HEK293 (cell line): ENCODE results near the gene DENND6B.
A peak's percentile ranks its signal among the peaks of the same experiment; 100 is the strongest.

ENCODE experiments used
- CTCF ChIA-PET: fragments of 350-600 bp; formaldehyde crosslinking; extraction: SDS; loops from one replicate; lab custom pipeline; 2021; ENCODE audit warnings: antibody characterized with exemption; lab: Yijun Ruan, JAX
- POLR2A ChIA-PET: fragments of 300-600 bp; formaldehyde crosslinking; extraction: SDS; loops from one replicate; lab custom pipeline; 2020; ENCODE audit warnings: antibody characterized with exemption, inconsistent platforms; lab: Yijun Ruan, JAX
- H3K27ac ChIP-seq: fragments of 200-500 bp; sonication (Bioruptor generic); 2 replicates; pipeline ENCODE4 v1.5.1; 2014; ENCODE audit warnings: low read depth, low read length, control low read depth, inconsistent platforms; ENCODE audit errors: extremely low read depth
- H3K36me3 ChIP-seq, 2 experiments: fragments of 200-500 bp in 1 of 2; sonication (Bioruptor generic) in 1 of 2; 1 replicate in 1 of 2; 2 replicates in 1 of 2; pipeline ENCODE4 v1.5.1; 2014 to 2017; ENCODE audit warnings: inconsistent platforms in 2 of 2, low read length in 2 of 2; ENCODE audit not compliant: control insufficient read depth in 2 of 2, insufficient read depth in 1 of 2
- H3K4me1 ChIP-seq: fragments of 200-500 bp; sonication (Bioruptor generic); 2 replicates; pipeline ENCODE4 v1.5.1; 2014; ENCODE audit warnings: mild to moderate bottlenecking, low read length, inconsistent platforms; ENCODE audit not compliant: control insufficient read depth, insufficient read depth
- H3K4me3 ChIP-seq: 2 replicates; pipeline ENCODE4 v1.5.1; 2011; ENCODE audit warnings: low read depth, mild to moderate bottlenecking, control low read depth, low read length, moderate library complexity
- H3K9me3 ChIP-seq: fragments of 200-500 bp; sonication (Bioruptor generic); 2 replicates; pipeline ENCODE4 v1.5.1; 2014; ENCODE audit warnings: low read depth, low read length, inconsistent platforms; ENCODE audit not compliant: control insufficient read depth, insufficient read depth
- BCL11B ChIP-seq: fragments of 450-650 bp; formaldehyde crosslinking; IDR thresholded peaks from 2 replicates; pipeline ENCODE4 v1.5.1; 2016; ENCODE audit warnings: low read depth, missing biosample characterization, missing genetic modification characterization
- GLIS1 ChIP-seq: fragments of 450-650 bp; formaldehyde crosslinking; IDR thresholded peaks from 2 replicates; pipeline ENCODE4 v1.5.1; 2016; ENCODE audit warnings: missing biosample characterization, missing genetic modification characterization
- GLIS2 ChIP-seq: fragments of 450-650 bp; formaldehyde crosslinking; IDR thresholded peaks from 2 replicates; pipeline ENCODE4 v1.5.1; 2016; ENCODE audit warnings: missing biosample characterization, missing genetic modification characterization
- MEIS1 ChIP-seq: sonication (generic); formaldehyde crosslinking; IDR thresholded peaks from 2 replicates; pipeline ENCODE4 v1.8.1; 2022; ENCODE audit warnings: missing genetic modification reagents, mild to moderate bottlenecking, borderline replicate concordance
- WT1 ChIP-seq: fragments of 450-650 bp; formaldehyde crosslinking; IDR thresholded peaks from 2 replicates; pipeline ENCODE4 v1.5.1; 2016; ENCODE audit warnings: missing biosample characterization, missing genetic modification characterization
- YY1 ChIP-seq: fragments of 450-650 bp; formaldehyde crosslinking; IDR thresholded peaks from 2 replicates; pipeline ENCODE4 v1.5.1; 2018; ENCODE audit warnings: missing biosample characterization, missing genetic modification characterization
- ZBTB20 ChIP-seq: fragments of 450-650 bp; formaldehyde crosslinking; IDR thresholded peaks from 2 replicates; pipeline ENCODE4 v1.5.1; 2016; ENCODE audit warnings: missing biosample characterization, missing genetic modification characterization
- ZBTB7A ChIP-seq: fragments of 450-650 bp; formaldehyde crosslinking; IDR thresholded peaks from 2 replicates; pipeline ENCODE4 v1.5.1; 2016; ENCODE audit warnings: low read depth, missing biosample characterization, missing genetic modification characterization
- ZIC2 ChIP-seq: fragments of 450-650 bp; formaldehyde crosslinking; IDR thresholded peaks from 2 replicates; pipeline ENCODE4 v1.5.1; 2016; ENCODE audit warnings: missing biosample characterization, missing genetic modification characterization
- ZNF132 ChIP-seq: fragments of 450-650 bp; formaldehyde crosslinking; IDR thresholded peaks from 2 replicates; pipeline ENCODE4 v1.5.1; 2017; ENCODE audit warnings: missing biosample characterization, missing genetic modification characterization, borderline replicate concordance
- ZNF174 ChIP-seq: fragments of 450-650 bp; formaldehyde crosslinking; IDR thresholded peaks from 2 replicates; pipeline ENCODE4 v1.5.0; 2017; ENCODE audit warnings: missing biosample characterization, mild to moderate bottlenecking, missing genetic modification characterization
- ZNF350 ChIP-seq: fragments of 450-650 bp; formaldehyde crosslinking; IDR thresholded peaks from 2 replicates; pipeline ENCODE4 v1.5.0; 2017; ENCODE audit warnings: missing biosample characterization, mild to moderate bottlenecking, missing genetic modification characterization
- ZNF391 ChIP-seq: fragments of 450-650 bp; formaldehyde crosslinking; IDR thresholded peaks from 2 replicates; pipeline ENCODE4 v1.5.1; 2016; ENCODE audit warnings: low read depth, missing biosample characterization, missing genetic modification characterization, borderline replicate concordance
- ZNF624 ChIP-seq: fragments of 450-650 bp; formaldehyde crosslinking; IDR thresholded peaks from 2 replicates; pipeline ENCODE4 v1.5.1; 2017; ENCODE audit warnings: missing biosample characterization, missing genetic modification characterization
- ZNF791 ChIP-seq: fragments of 450-650 bp; formaldehyde crosslinking; IDR thresholded peaks from 2 replicates; pipeline ENCODE4 v1.5.1; 2016; ENCODE audit warnings: missing biosample characterization, missing genetic modification characterization
- ZNF843 ChIP-seq: fragments of 450-650 bp; formaldehyde crosslinking; IDR thresholded peaks from 2 replicates; pipeline ENCODE4 v1.5.1; 2016; ENCODE audit warnings: missing biosample characterization, missing genetic modification characterization
- ZSCAN23 ChIP-seq: fragments of 450-650 bp; formaldehyde crosslinking; IDR thresholded peaks from 2 replicates; pipeline ENCODE4 v1.5.1; 2016; ENCODE audit warnings: missing biosample characterization, missing genetic modification characterization
- ZXDB ChIP-seq: fragments of 450-650 bp; formaldehyde crosslinking; IDR thresholded peaks from 2 replicates; pipeline ENCODE4 v1.5.1; 2016; ENCODE audit warnings: missing biosample characterization, missing genetic modification characterization
- TF ChIP-seq, protein P1 (sequence below): fragments of 450-650 bp; formaldehyde crosslinking; IDR thresholded peaks from 2 replicates; pipeline ENCODE4 v1.5.1; 2016; ENCODE audit warnings: missing biosample characterization, missing genetic modification characterization, borderline replicate concordance
- TF ChIP-seq, protein P2 (sequence below): fragments of 450-650 bp; formaldehyde crosslinking; IDR thresholded peaks from 2 replicates; pipeline ENCODE4 v1.5.1; 2016; ENCODE audit warnings: missing biosample characterization, missing genetic modification characterization
- TF ChIP-seq, protein P3 (sequence below): fragments of 450-650 bp; formaldehyde crosslinking; IDR thresholded peaks from 2 replicates; pipeline ENCODE4 v1.5.1; 2016; ENCODE audit warnings: missing biosample characterization, missing genetic modification characterization
- TF ChIP-seq, protein P4 (sequence below): fragments of 450-650 bp; formaldehyde crosslinking; conservative IDR thresholded peaks from 2 replicates; pipeline ENCODE4 v1.5.1; 2016; ENCODE audit warnings: low read depth, missing biosample characterization, missing genetic modification characterization

Gene DENND6B

DNA sequence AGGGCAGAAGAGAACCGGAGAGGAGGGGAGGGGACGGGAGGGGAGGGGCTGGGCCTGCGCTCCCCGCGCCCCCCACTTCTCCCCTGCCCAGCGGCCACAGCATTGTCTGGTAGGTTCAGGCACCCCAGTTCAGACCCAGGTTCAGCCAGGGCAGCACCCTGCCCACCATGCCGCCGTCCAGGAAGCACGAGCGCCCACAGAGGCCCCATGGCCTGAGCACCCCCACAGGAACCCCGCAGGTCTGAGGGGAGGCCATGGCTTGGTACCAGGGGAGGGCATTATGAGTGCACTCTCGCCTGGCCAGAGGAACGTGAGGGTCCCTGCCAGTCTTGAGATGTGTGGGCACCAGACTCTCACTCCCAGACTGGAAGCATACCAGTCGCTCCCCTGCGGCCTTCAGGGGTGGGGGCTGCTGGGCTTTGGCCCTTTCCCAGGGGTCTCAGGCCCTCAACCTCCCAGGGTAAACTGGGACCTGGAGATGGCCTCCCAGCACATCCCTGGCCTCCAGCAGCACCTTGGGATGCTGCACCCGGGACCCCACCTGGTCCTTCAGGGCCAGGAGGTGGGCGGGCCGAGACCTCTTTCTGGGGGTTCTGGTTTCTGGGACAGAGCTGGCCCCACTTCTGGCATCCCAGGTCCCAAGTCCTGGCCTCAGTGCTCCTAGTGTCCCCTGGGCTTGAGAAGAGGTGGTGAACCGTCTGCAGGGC lies 18.8 kb downstream of the DENND6B start (continued):
- TF ChIP-seq, protein P1, sequence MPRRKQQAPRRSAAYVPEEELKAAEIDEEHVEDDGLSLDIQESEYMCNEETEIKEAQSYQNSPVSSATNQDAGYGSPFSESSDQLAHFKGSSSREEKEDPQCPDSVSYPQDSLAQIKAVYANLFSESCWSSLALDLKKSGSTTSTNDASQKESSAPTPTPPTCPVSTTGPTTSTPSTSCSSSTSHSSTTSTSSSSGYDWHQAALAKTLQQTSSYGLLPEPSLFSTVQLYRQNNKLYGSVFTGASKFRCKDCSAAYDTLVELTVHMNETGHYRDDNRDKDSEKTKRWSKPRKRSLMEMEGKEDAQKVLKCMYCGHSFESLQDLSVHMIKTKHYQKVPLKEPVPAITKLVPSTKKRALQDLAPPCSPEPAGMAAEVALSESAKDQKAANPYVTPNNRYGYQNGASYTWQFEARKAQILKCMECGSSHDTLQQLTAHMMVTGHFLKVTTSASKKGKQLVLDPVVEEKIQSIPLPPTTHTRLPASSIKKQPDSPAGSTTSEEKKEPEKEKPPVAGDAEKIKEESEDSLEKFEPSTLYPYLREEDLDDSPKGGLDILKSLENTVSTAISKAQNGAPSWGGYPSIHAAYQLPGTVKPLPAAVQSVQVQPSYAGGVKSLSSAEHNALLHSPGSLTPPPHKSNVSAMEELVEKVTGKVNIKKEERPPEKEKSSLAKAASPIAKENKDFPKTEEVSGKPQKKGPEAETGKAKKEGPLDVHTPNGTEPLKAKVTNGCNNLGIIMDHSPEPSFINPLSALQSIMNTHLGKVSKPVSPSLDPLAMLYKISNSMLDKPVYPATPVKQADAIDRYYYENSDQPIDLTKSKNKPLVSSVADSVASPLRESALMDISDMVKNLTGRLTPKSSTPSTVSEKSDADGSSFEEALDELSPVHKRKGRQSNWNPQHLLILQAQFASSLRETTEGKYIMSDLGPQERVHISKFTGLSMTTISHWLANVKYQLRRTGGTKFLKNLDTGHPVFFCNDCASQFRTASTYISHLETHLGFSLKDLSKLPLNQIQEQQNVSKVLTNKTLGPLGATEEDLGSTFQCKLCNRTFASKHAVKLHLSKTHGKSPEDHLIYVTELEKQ (tag by site-specific recombination) = no peak
- TF ChIP-seq, protein P2, sequence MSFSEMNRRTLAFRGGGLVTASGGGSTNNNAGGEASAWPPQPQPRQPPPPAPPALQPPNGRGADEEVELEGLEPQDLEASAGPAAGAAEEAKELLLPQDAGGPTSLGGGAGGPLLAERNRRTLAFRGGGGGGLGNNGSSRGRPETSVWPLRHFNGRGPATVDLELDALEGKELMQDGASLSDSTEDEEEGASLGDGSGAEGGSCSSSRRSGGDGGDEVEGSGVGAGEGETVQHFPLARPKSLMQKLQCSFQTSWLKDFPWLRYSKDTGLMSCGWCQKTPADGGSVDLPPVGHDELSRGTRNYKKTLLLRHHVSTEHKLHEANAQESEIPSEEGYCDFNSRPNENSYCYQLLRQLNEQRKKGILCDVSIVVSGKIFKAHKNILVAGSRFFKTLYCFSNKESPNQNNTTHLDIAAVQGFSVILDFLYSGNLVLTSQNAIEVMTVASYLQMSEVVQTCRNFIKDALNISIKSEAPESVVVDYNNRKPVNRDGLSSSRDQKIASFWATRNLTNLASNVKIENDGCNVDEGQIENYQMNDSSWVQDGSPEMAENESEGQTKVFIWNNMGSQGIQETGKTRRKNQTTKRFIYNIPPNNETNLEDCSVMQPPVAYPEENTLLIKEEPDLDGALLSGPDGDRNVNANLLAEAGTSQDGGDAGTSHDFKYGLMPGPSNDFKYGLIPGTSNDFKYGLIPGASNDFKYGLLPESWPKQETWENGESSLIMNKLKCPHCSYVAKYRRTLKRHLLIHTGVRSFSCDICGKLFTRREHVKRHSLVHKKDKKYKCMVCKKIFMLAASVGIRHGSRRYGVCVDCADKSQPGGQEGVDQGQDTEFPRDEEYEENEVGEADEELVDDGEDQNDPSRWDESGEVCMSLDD = peak; percentile 84
- TF ChIP-seq GLIS1 (tag by site-specific recombination) = peak; percentile 11; the same call in 1 of the 2 replicates
- TF ChIP-seq ZSCAN23 (tag by site-specific recombination) = no peak
- TF ChIP-seq GLIS2 (tag by site-specific recombination) = peak; percentile 76
- no peak for TF ChIP-seq ZNF843 (tag by site-specific recombination)
- no peak for TF ChIP-seq ZNF174
- TF ChIP-seq, protein P3, sequence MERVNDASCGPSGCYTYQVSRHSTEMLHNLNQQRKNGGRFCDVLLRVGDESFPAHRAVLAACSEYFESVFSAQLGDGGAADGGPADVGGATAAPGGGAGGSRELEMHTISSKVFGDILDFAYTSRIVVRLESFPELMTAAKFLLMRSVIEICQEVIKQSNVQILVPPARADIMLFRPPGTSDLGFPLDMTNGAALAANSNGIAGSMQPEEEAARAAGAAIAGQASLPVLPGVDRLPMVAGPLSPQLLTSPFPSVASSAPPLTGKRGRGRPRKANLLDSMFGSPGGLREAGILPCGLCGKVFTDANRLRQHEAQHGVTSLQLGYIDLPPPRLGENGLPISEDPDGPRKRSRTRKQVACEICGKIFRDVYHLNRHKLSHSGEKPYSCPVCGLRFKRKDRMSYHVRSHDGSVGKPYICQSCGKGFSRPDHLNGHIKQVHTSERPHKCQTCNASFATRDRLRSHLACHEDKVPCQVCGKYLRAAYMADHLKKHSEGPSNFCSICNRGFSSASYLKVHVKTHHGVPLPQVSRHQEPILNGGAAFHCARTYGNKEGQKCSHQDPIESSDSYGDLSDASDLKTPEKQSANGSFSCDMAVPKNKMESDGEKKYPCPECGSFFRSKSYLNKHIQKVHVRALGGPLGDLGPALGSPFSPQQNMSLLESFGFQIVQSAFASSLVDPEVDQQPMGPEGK (tag by site-specific recombination) = peak; percentile 61
- TF ChIP-seq ZNF350 (tag by site-specific recombination) = no peak
- no peak for TF ChIP-seq ZNF391 (tag by site-specific recombination)
- 0 out of 2 replicates have a peak, but pooled peaks have one; percentile 26 for TF ChIP-seq WT1
- TF ChIP-seq ZNF624 (tag by site-specific recombination) = no peak
- TF ChIP-seq ZNF791 (tag by site-specific recombination) = no peak
- TF ChIP-seq ZNF132 (tag by site-specific recombination) = no peak

DNA sequence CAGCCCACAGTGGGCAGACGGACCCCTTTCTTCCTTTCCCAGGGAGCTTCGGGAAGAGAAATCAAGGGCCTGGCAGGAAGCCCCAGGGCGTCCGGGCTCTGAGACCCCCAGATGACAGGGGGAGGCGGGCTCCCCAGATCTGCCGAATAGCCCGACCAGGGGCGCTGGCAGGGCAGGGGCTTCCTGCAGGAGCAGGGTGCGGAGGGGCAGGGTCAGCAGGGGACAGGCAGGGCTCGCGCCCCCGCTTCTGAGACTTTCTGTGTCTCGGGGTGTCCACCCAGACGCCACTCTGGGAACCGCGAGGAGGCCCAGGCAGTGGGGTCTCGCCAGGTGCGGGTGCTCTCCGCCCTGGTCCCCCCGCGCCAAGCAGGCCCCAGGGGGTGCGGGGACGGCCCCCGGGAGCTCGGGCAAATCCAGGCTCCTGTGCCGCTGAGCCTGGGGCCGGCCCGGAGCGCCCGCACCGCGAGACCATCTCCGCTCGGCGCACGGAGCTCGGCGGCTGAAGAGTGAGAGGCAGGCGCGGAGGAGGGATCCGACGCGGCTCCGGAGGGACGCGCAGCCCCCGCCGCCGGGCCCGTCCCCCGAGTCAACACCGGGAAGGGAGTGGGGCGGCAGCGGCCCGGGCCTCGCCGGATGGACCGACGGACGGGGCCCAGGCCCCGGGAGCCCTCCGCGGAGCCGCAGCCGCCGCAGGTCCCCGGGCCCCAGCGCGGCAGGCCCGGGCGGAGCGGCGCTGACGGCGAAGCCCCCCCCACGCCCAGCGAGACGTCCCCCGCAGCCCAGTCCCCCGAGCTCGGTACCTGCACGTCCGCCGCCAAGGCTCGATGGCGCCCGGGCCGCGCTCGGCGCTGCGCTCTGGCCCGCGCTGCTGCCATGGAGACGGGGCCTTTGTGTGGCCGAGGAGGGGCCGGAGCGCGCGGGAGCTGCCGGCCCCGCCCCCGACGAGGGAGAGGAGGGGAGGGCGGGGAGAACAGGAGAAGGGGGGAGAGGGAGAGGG lies 19.8 kb downstream of the DENND6B start, which contains the start of gene PLXNB2:
Gene PLXNB2 (minus strand): TSS at position 894 of the 997 bp plus-strand sequence. CDS start 17,062 bp downstream, outside the sequence.
- peaks cover 21% of the 10 kb centered on the region for H3K4me1 ChIP-seq
- no peaks in the 10 kb centered on the region for H3K9me3 ChIP-seq
- ChIA-PET CTCF (interaction anchor here (0.6 to 2.5 kb wide), 9 partner anchors 10 to 67 kb away, joined by 3 to 18 read pairs (median 4); no protein-coding TSS in a partner anchor), POLR2A (interaction anchor here (0.6 to 4.7 kb wide), 24 partner anchors 9 to 345 kb away, joined by 3 to 37 read pairs (median 5); partner anchors contain the start of genes DENND6B, HDAC10, LMF2 and MAPK12)
- peaks cover 0 to 28% of the 10 kb centered on the region in 2 experiments; a peak in 1 of 3 replicates for H3K36me3 ChIP-seq
- peak within 1 kb of the TSS; percentile 89 for H3K4me3 ChIP-seq
- peak within 1 kb of the TSS; percentile 98 for H3K27ac ChIP-seq
- TF ChIP-seq, protein P4, sequence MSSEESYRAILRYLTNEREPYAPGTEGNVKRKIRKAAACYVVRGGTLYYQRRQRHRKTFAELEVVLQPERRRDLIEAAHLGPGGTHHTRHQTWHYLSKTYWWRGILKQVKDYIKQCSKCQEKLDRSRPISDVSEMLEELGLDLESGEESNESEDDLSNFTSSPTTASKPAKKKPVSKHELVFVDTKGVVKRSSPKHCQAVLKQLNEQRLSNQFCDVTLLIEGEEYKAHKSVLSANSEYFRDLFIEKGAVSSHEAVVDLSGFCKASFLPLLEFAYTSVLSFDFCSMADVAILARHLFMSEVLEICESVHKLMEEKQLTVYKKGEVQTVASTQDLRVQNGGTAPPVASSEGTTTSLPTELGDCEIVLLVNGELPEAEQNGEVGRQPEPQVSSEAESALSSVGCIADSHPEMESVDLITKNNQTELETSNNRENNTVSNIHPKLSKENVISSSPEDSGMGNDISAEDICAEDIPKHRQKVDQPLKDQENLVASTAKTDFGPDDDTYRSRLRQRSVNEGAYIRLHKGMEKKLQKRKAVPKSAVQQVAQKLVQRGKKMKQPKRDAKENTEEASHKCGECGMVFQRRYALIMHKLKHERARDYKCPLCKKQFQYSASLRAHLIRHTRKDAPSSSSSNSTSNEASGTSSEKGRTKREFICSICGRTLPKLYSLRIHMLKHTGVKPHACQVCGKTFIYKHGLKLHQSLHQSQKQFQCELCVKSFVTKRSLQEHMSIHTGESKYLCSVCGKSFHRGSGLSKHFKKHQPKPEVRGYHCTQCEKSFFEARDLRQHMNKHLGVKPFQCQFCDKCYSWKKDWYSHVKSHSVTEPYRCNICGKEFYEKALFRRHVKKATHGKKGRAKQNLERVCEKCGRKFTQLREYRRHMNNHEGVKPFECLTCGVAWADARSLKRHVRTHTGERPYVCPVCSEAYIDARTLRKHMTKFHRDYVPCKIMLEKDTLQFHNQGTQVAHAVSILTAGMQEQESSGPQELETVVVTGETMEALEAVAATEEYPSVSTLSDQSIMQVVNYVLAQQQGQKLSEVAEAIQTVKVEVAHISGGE (tag by site-specific recombination) = no peak; the same call in 1 of the 2 replicates
- TF ChIP-seq ZIC2 (peak; percentile 7; the same call in 1 of the 2 replicates), ZBTB20 (tag by site-specific recombination) (peak; percentile 65), MEIS1 (CRISPR knock-in tag) (0 out of 2 replicates have a peak, but pooled peaks have one; percentile 24), ZXDB (peak; percentile 38; the same call in 1 of the 2 replicates), BCL11B (tag by site-specific recombination) (0 out of 2 replicates have a peak, but pooled peaks have one; percentile 26), YY1 (peak; percentile 12; the same call in 1 of the 2 replicates), ZBTB7A (tag by site-specific recombination) (peak; percentile 50)
